Measurements from ENCODE around the gene ENDOV. TPM values are rescaled to one million over a fixed set of nuclear protein-coding genes. Genes with fewer than 3 reads are reported as not detected.
A peak's percentile ranks its signal among the peaks of the same experiment; 100 is the strongest.

ENDOV gene
- total and polyA plus RNA-seq, 2 of the 13 experiments (the other 11 are each of a cell fraction or from before 2014, with no cell fraction given): 15.1 to 17.1 TPM

GRCh38 chr17:80477647-80478478 lies 62.9 kb downstream of the ENDOV start (continued):
- no peak for TF ChIP-seq GATAD1 (CRISPR knock-in tag; IDR thresholded peaks at IDR 0.05)
- no peak for TF ChIP-seq ZBED4 (CRISPR knock-in tag; IDR thresholded peaks at IDR 0.05; ENCODE audit: borderline replicate concordance)
- no peak for TF ChIP-seq RNF219 (CRISPR knock-in tag; IDR thresholded peaks at IDR 0.05)
- TF ChIP-seq ZC3H13 (CRISPR knock-in tag; IDR thresholded peaks at IDR 0.05): 0 out of 2 replicates have a peak, but pooled peaks have one; percentile 34
- no peak for TF ChIP-seq ZNF770 (CRISPR knock-in tag; IDR thresholded peaks at IDR 0.05)
- peak; percentile 41; the same call in 1 of the 2 replicates for TF ChIP-seq BCL3 (CRISPR knock-in tag; IDR thresholded peaks at IDR 0.05)
- TF ChIP-seq RELA (CRISPR knock-in tag; IDR thresholded peaks at IDR 0.05): no peak
- TF ChIP-seq ARNT (IDR thresholded peaks at IDR 0.05): no peak
- 0 out of 2 replicates have a peak, but pooled peaks have one; percentile 46 for TF ChIP-seq BHLHE40 (IDR thresholded peaks at IDR 0.05; ENCODE audit: low read length)
- TF ChIP-seq HDAC2 (CRISPR knock-in tag; IDR thresholded peaks at IDR 0.05): no peak
- peak; percentile 41 for TF ChIP-seq ZNF883 (CRISPR knock-in tag; IDR thresholded peaks at IDR 0.05; ENCODE audit: not compliant biosample characterization)
- no peak for TF ChIP-seq SP2 (CRISPR knock-in tag; IDR thresholded peaks at IDR 0.05)
- no peak for TF ChIP-seq SIX1 (CRISPR knock-in tag; IDR thresholded peaks at IDR 0.05; ENCODE audit: borderline replicate concordance)
- peak; percentile 33; the same call in 1 of the 2 replicates for TF ChIP-seq EZH2 (conservative IDR thresholded peaks at IDR 0.05; ENCODE audit: low read depth, low read length)
- peak; percentile 23; the same call in 1 of the 2 replicates for TF ChIP-seq PATZ1 (CRISPR knock-in tag; IDR thresholded peaks at IDR 0.05)
- TF ChIP-seq, protein P1, sequence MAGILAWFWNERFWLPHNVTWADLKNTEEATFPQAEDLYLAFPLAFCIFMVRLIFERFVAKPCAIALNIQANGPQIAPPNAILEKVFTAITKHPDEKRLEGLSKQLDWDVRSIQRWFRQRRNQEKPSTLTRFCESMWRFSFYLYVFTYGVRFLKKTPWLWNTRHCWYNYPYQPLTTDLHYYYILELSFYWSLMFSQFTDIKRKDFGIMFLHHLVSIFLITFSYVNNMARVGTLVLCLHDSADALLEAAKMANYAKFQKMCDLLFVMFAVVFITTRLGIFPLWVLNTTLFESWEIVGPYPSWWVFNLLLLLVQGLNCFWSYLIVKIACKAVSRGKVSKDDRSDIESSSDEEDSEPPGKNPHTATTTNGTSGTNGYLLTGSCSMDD (CRISPR knock-in tag; IDR thresholded peaks at IDR 0.05): no peak
